ENCODE results near the gene CDH20. TPM values are rescaled to one million over a fixed set of nuclear protein-coding genes. Genes with fewer than 3 reads are reported as not detected.
A peak's percentile ranks its signal among the peaks of the same experiment; 100 is the strongest.

The CDH20 gene
- total and polyA plus RNA-seq, 8 donors: 0.15 to 1.5 (median 0.43) TPM; not detected in 5

- H3K9me3 ChIP-seq: no peaks in the 10 kb centered on the region
- TF ChIP-seq POLR2A (IDR thresholded peaks at IDR 0.05): no peak
- TF ChIP-seq CTCF (IDR thresholded peaks at IDR 0.05): no peak
- TF ChIP-seq EP300 (IDR thresholded peaks at IDR 0.05): no peak
Measured at GRCh38 chr18:61352059-61352458, 18.8 kb downstream of the CDH20 start.

GRCh38 chr18:61352611-61353010, 19.4 kb downstream of the CDH20 start:
- H3K4me3 ChIP-seq: no peak overlapping the region
- H3K4me1 ChIP-seq: no peaks in the 10 kb centered on the region
- intact Hi-C loops (cut with DNase I; ENCODE audit: low total_unique reads): no loop called here
- no peak overlapping the region for H3K27ac ChIP-seq
- no peaks in the 10 kb centered on the region for H3K36me3 ChIP-seq
- TF ChIP-seq POLR2A (IDR thresholded peaks at IDR 0.05) (no peak), POLR2AphosphoS5 (IDR thresholded peaks at IDR 0.05) (no peak), CTCF (IDR thresholded peaks at IDR 0.05) (no peak), EP300 (IDR thresholded peaks at IDR 0.05) (no peak)
- DNase-seq: no peak
- H3K27me3 ChIP-seq: no peaks in the 10 kb centered on the region
- no peaks in the 10 kb centered on the region for H3K9me3 ChIP-seq

More at GRCh38 chr18:61352059-61352458, 18.8 kb downstream of the CDH20 start:
- no peak for DNase-seq
- Histone ChIP-seq H3K36me3 (no peaks in the 10 kb centered on the region), H3K4me3 (no peak overlapping the region), H3K4me1 (no peaks in the 10 kb centered on the region), H3K27ac (no peak overlapping the region), H3K27me3 (no peaks in the 10 kb centered on the region)
- intact Hi-C loops (cut with DNase I; ENCODE audit: low total_unique reads): no loop called here
- WGBS, 5 donors: 68 to 90% (median 79%) methylated on average over 1 of the region's 1 CpG

GRCh38 chr18:61360404-61361383, 27.5 kb downstream of the CDH20 start:
- H3K4me1 ChIP-seq: no peaks in the 10 kb centered on the region
- H3K4me3 ChIP-seq: no peak overlapping the region
- intact Hi-C loops (cut with DNase I; ENCODE audit: low total_unique reads): no loop called here
- peak in 1 of 2 donors; percentile 2 for DNase-seq
- H3K36me3 ChIP-seq: no peaks in the 10 kb centered on the region
- TF ChIP-seq CTCF (IDR thresholded peaks at IDR 0.05) (no peak), POLR2AphosphoS5 (IDR thresholded peaks at IDR 0.05) (no peak), POLR2A (IDR thresholded peaks at IDR 0.05) (no peak), EP300 (IDR thresholded peaks at IDR 0.05) (no peak)
- H3K27ac ChIP-seq: no peak overlapping the region
- no peaks in the 10 kb centered on the region for H3K27me3 ChIP-seq
- 51 to 72% (median 63%) methylated on average over 7 of the region's 7 CpGs for WGBS, 5 donors
- no peaks in the 10 kb centered on the region for H3K9me3 ChIP-seq

- H3K27me3 ChIP-seq: no peaks in the 10 kb centered on the region
- DNase-seq: no peak
- H3K9me3 ChIP-seq: no peaks in the 10 kb centered on the region
- H3K27ac ChIP-seq: no peak overlapping the region
- H3K36me3 ChIP-seq: no peaks in the 10 kb centered on the region
- H3K4me1 ChIP-seq: no peaks in the 10 kb centered on the region
- intact Hi-C loops (cut with DNase I; ENCODE audit: low total_unique reads): no loop called here
- TF ChIP-seq POLR2AphosphoS5 (IDR thresholded peaks at IDR 0.05) (no peak), CTCF (IDR thresholded peaks at IDR 0.05) (no peak), EP300 (IDR thresholded peaks at IDR 0.05) (no peak), POLR2A (IDR thresholded peaks at IDR 0.05) (no peak)
- WGBS, 5 donors: 83 to 95% (median 91%) methylated on average over 1 of the region's 1 CpG
- no peak overlapping the region for H3K4me3 ChIP-seq
Measured at GRCh38 chr18:61362511-61362910, 29.3 kb downstream of the CDH20 start.

Data from stomach (tissue), 9 donors.